Liver (tissue), 9 donors: ENCODE results near the gene PARVB. TPM values are rescaled to one million over a fixed set of nuclear protein-coding genes. Genes with fewer than 3 reads are reported as not detected.

Source experiments
- DNase-seq: peaks from one replicate; pipeline ENCODE4 v3.0.0-alpha.2; 2017; ENCODE audit warnings: low spot score
- H3K27ac ChIP-seq, 2 donors: one replicate each; pipeline ENCODE4 v1.7.0; 2013; ENCODE audit warnings: inconsistent platforms in 2 of 2, low read length in 2 of 2, control low read depth in 1 of 2, low read depth in 1 of 2, mild to moderate bottlenecking in 1 of 2
- H3K27me3 ChIP-seq, 4 donors: one replicate each; pipeline versions ENCODE4 v1.6.1 to v1.7.0; 2013; ENCODE audit warnings: low read length in 3 of 4, inconsistent platforms in 1 of 4, mild to moderate bottlenecking in 1 of 4, moderate library complexity in 1 of 4; ENCODE audit not compliant: control insufficient read depth in 4 of 4, insufficient read depth in 4 of 4
- H3K36me3 ChIP-seq, 4 donors: one replicate each; pipeline versions ENCODE4 v1.6.1 to v1.7.0; 2013; ENCODE audit warnings: low read length in 3 of 4, mild to moderate bottlenecking in 3 of 4, low read depth in 1 of 4, moderate library complexity in 1 of 4; ENCODE audit not compliant: control insufficient read depth in 4 of 4, insufficient read depth in 3 of 4
- H3K4me1 ChIP-seq, 4 donors: one replicate each; pipeline versions ENCODE4 v1.6.1 to v1.7.0; 2013; ENCODE audit warnings: low read length in 3 of 4, mild to moderate bottlenecking in 3 of 4, moderate library complexity in 1 of 4; ENCODE audit not compliant: control insufficient read depth in 4 of 4, insufficient read depth in 4 of 4
- H3K4me3 ChIP-seq, 3 donors: one replicate each; pipeline versions ENCODE4 v1.6.1 to v1.7.0; 2013; ENCODE audit warnings: low read length in 3 of 3, control low read depth in 1 of 3, low read depth in 1 of 3, mild to moderate bottlenecking in 1 of 3
- H3K9ac ChIP-seq, 2 donors: one replicate each; pipeline ENCODE4 v1.7.0; 2013; ENCODE audit warnings: low read length in 2 of 2, mild to moderate bottlenecking in 2 of 2, moderate library complexity in 2 of 2, control low read depth in 1 of 2, low read depth in 1 of 2
- H3K9me3 ChIP-seq, 4 donors: one replicate each; pipeline versions ENCODE4 v1.6.1 to v1.7.0; 2013; ENCODE audit warnings: low read length in 3 of 4; ENCODE audit not compliant: control insufficient read depth in 4 of 4
- EGR1 ChIP-seq, 2 donors: IDR thresholded peaks; 2 replicates each; pipeline ENCODE4 v1.6.1; 2016 to 2018; ENCODE audit warnings: antibody characterized with exemption in 2 of 2, low read depth in 2 of 2
- HNF4A ChIP-seq, 2 donors: conservative IDR thresholded peaks; 2 replicates each; pipeline ENCODE4 v1.6.1; 2016; ENCODE audit warnings: antibody characterized with exemption in 2 of 2, mild to moderate bottlenecking in 2 of 2
- JUND ChIP-seq, 2 donors: IDR thresholded peaks; 2 replicates each; pipeline ENCODE4 v1.6.1; 2016; ENCODE audit warnings: antibody characterized with exemption in 2 of 2
- NR2F2 ChIP-seq: IDR thresholded peaks from 2 replicates; pipeline ENCODE4 v1.6.1; 2016; ENCODE audit warnings: antibody characterized with exemption
- RAD21 ChIP-seq, 2 donors: IDR thresholded peaks; 2 replicates each; pipeline ENCODE4 v1.6.1; 2016; ENCODE audit warnings: antibody characterized with exemption in 2 of 2, mild to moderate bottlenecking in 2 of 2
- RXRA ChIP-seq, 2 donors: IDR thresholded peaks; 2 replicates each; pipeline ENCODE4 v1.6.1; 2017 to 2018; ENCODE audit warnings: antibody characterized with exemption in 2 of 2, mild to moderate bottlenecking in 1 of 2
- WGBS: extraction: QIAGEN DNeasy Blood & Tissue Kit; methylation state at CpG from one replicate; pipeline ENCODE4 v1.1.7; 2013; 5-methylcytosine and 5-hydroxymethylcytosine counted together
- polyA plus RNA-seq, 2 donors: library from polyadenylated mRNA; stranded (reverse) in 1 of 2; unstranded in 1 of 2; fragments of 200-250 nt in 1 of 2; fragments of >200 nt in 1 of 2; fragmentation: Nextera tagmentation in 1 of 2; extraction: Ambion mirVana in 1 of 2; gene quantifications; one replicate each; pipeline versions ENCODE4 v1.2.1 to v1.2.3, GENCODE V29; 2013 to 2015
- total RNA-seq, 2 donors: library from RNA; depleted of rRNA; stranded (reverse); fragments of >200 nt; gene quantifications; one replicate each; pipeline ENCODE4 v1.2.3, GENCODE V29; 2014
- TF ChIP-seq, protein P1 (sequence below): IDR thresholded peaks from 2 replicates; pipeline ENCODE4 v1.6.1; 2016; ENCODE audit warnings: antibody characterized with exemption
- TF ChIP-seq, protein P2 (sequence below): IDR thresholded peaks from 2 replicates; pipeline ENCODE4 v1.6.1; 2016; ENCODE audit warnings: antibody characterized with exemption
- TF ChIP-seq, protein P3 (sequence below): IDR thresholded peaks from 2 replicates; pipeline ENCODE4 v1.6.1; 2016; ENCODE audit warnings: antibody characterized with exemption, mild to moderate bottlenecking
- TF ChIP-seq, protein P4 (sequence below): IDR thresholded peaks from 2 replicates; pipeline ENCODE4 v1.6.1; 2016; ENCODE audit warnings: antibody characterized with exemption
- donor health status: healthy.
- donor health status: healthy.
- donor health status: healthy.
- donor health status: healthy.
- donor health status: healthy.

PARVB gene
- total and polyA plus RNA-seq, 4 donors: 3.2 to 55.5 (median 17.7) TPM

DNA sequence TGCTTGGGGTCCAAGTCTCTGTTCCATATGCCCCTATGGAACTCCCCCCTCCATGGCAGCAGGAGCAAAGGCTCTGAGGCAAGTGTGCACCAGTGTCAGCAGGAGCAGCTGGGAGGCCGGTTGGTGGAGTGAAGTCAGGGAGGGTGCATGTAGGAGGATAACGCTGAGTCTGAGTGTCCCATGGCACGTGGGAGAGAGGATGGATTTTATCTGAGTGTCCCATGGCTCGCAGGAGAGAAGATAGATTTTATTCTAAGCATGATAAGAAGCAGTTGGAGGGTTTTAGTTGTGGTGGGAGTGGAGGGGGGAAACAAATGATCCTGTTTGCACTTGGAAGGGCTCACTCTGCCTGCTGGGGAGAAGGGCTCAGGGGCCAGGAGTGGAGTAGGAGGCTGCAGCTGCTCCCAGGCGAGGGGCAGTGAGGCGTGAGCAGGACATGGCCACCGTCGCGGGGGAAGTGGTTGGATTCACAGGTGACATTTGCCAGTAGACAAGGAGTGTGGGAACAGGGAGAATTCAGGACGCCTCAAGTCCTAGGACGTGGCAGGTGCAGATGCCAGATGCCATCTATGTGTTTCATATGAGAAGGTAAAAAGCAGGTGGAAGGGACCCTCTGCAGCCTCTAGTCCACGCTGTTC lies 123.0 kb downstream of the PARVB start:
- no peak overlapping the region for H3K4me3 ChIP-seq
- no peaks in the 10 kb centered on the region for H3K9me3 ChIP-seq
- H3K4me1 ChIP-seq: no peaks in the 10 kb centered on the region
- no peak for DNase-seq
- H3K9ac ChIP-seq: no peak overlapping the region
- TF ChIP-seq RAD21 (IDR thresholded peaks at IDR 0.05) (no peak), EGR1 (IDR thresholded peaks at IDR 0.05; ENCODE audit: low read depth in 2 of 2) (no peak), RXRA (IDR thresholded peaks at IDR 0.05) (no peak)
- no peaks in the 10 kb centered on the region for H3K27me3 ChIP-seq
- 75% methylated on average over 12 of the region's 12 CpGs for WGBS
- peaks cover 0 to 4% (median 0%) of the 10 kb centered on the region in 4 donors for H3K36me3 ChIP-seq
- no peak overlapping the region for H3K27ac ChIP-seq

DNA sequence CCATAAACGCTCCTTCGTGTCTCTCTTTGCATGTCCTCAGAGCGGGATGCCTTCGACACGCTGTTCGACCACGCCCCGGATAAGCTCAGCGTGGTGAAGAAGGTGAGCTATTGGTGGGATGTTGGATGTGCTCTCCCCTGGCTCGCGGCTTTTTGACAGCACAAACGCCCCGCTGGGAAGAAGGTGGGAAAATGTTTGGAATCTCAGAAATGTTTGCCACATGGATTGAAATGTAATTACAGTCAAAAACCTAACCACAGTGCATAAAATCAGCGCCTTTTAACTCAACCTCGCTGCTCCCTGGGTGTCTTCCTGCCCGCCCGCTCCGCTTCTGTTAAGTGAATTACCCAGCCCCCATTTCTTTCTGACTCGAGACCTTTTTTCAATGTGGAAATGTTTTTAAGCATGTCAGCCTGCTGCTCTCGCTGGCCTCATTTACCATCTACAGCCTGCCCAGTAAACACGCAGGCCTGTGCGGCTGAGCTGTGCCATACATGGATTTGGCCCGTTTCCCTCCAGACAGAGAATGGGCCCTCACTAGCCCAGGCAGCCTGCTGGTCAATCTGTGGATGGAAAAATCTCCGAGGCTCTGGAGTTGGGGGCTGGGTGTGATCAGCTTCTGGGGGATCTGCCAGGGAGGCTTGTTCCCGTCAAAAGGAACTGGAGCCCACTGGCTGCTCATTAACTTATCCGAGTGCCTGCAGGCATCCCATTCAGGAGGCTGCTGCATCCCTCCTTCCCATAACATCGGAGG lies 123.9 kb downstream of the PARVB start:
- Histone ChIP-seq H3K27me3 (no peaks in the 10 kb centered on the region), H3K4me3 (no peak overlapping the region), H3K9ac (no peak overlapping the region), H3K36me3 (peaks cover 0 to 4% (median 0%) of the 10 kb centered on the region in 4 donors), H3K9me3 (no peaks in the 10 kb centered on the region), H3K27ac (no peak overlapping the region), H3K4me1 (no peaks in the 10 kb centered on the region)
- no peak for DNase-seq
- TF ChIP-seq, protein P1, sequence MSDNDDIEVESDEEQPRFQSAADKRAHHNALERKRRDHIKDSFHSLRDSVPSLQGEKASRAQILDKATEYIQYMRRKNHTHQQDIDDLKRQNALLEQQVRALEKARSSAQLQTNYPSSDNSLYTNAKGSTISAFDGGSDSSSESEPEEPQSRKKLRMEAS: no peak
- TF ChIP-seq, protein P2, sequence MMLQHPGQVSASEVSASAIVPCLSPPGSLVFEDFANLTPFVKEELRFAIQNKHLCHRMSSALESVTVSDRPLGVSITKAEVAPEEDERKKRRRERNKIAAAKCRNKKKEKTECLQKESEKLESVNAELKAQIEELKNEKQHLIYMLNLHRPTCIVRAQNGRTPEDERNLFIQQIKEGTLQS: no peak
- TF ChIP-seq, protein P3, sequence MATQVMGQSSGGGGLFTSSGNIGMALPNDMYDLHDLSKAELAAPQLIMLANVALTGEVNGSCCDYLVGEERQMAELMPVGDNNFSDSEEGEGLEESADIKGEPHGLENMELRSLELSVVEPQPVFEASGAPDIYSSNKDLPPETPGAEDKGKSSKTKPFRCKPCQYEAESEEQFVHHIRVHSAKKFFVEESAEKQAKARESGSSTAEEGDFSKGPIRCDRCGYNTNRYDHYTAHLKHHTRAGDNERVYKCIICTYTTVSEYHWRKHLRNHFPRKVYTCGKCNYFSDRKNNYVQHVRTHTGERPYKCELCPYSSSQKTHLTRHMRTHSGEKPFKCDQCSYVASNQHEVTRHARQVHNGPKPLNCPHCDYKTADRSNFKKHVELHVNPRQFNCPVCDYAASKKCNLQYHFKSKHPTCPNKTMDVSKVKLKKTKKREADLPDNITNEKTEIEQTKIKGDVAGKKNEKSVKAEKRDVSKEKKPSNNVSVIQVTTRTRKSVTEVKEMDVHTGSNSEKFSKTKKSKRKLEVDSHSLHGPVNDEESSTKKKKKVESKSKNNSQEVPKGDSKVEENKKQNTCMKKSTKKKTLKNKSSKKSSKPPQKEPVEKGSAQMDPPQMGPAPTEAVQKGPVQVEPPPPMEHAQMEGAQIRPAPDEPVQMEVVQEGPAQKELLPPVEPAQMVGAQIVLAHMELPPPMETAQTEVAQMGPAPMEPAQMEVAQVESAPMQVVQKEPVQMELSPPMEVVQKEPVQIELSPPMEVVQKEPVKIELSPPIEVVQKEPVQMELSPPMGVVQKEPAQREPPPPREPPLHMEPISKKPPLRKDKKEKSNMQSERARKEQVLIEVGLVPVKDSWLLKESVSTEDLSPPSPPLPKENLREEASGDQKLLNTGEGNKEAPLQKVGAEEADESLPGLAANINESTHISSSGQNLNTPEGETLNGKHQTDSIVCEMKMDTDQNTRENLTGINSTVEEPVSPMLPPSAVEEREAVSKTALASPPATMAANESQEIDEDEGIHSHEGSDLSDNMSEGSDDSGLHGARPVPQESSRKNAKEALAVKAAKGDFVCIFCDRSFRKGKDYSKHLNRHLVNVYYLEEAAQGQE: no peak
- TF ChIP-seq JUND (IDR thresholded peaks at IDR 0.05): no peak
- WGBS: 66% methylated on average over 27 of the region's 27 CpGs

DNA sequence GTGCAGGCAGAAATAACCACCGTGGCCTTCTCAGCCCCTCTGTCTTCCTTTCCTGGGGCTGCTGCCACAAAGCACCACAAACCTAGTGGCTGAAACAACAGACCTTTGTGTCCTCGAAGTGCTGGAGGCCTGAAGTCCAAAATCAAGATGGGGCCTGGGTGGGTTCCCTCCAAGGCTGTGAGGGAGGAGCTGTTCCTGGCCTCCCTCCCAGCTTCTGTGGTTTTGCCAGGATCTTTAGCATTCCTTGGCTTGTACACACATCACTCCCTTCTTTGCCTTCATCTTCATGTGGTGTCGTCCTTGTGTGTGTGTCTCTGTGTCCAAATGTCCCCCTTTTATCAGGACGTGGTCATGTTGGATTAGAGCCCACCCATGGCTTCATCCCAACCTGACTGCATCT lies 127.6 kb downstream of the PARVB start:
- 88% methylated on average over 4 of the region's 4 CpGs for WGBS
- DNase-seq: no peak
- no peak overlapping the region for H3K9ac ChIP-seq
- H3K4me1 ChIP-seq: no peaks in the 10 kb centered on the region
- H3K9me3 ChIP-seq: no peaks in the 10 kb centered on the region
- TF ChIP-seq NR2F2 (no peak), JUND (IDR thresholded peaks at IDR 0.05) (no peak), RXRA (IDR thresholded peaks at IDR 0.05) (no peak), EGR1 (IDR thresholded peaks at IDR 0.05; ENCODE audit: low read depth in 2 of 2) (no peak), HNF4A (conservative IDR thresholded peaks at IDR 0.05) (no peak), RAD21 (IDR thresholded peaks at IDR 0.05) (no peak)
- TF ChIP-seq, protein P3: no peak
- TF ChIP-seq, protein P2: no peak
- TF ChIP-seq, protein P4, sequence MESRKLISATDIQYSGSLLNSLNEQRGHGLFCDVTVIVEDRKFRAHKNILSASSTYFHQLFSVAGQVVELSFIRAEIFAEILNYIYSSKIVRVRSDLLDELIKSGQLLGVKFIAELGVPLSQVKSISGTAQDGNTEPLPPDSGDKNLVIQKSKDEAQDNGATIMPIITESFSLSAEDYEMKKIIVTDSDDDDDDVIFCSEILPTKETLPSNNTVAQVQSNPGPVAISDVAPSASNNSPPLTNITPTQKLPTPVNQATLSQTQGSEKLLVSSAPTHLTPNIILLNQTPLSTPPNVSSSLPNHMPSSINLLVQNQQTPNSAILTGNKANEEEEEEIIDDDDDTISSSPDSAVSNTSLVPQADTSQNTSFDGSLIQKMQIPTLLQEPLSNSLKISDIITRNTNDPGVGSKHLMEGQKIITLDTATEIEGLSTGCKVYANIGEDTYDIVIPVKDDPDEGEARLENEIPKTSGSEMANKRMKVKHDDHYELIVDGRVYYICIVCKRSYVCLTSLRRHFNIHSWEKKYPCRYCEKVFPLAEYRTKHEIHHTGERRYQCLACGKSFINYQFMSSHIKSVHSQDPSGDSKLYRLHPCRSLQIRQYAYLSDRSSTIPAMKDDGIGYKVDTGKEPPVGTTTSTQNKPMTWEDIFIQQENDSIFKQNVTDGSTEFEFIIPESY: no peak
- H3K4me3 ChIP-seq: no peak overlapping the region
- H3K27me3 ChIP-seq: no peaks in the 10 kb centered on the region
- no peak overlapping the region for H3K27ac ChIP-seq
- peaks cover 0 to 4% (median 0%) of the 10 kb centered on the region in 4 donors for H3K36me3 ChIP-seq
